ENCODE measurements around the gene NTM.

NTM gene

GRCh38 chr11:132208477-132209055 is 838.2 kb downstream of the NTM start:
- no peak for DNase-seq

GRCh38 chr11:132211479-132211878 is 841.1 kb downstream of the NTM start:
- no peak for DNase-seq

- no peak for DNase-seq
Measured at GRCh38 chr11:132217856-132218255, 847.4 kb downstream of the NTM start.

GRCh38 chr11:132220474-132220873 is 850.1 kb downstream of the NTM start:
- no peak for DNase-seq

- DNase-seq = no peak
Measured at GRCh38 chr11:132222345-132222744, 851.9 kb downstream of the NTM start.

GRCh38 chr11:132226522-132226921 is 856.1 kb downstream of the NTM start:
- DNase-seq = no peak

GRCh38 chr11:132228746-132229325 is 858.4 kb downstream of the NTM start:
- DNase-seq = no peak

- no peak for DNase-seq
Measured at GRCh38 chr11:132231656-132232347, 861.4 kb downstream of the NTM start.

- DNase-seq = no peak
Measured at GRCh38 chr11:132234878-132235277, 864.5 kb downstream of the NTM start.

- DNase-seq = no peak
Measured at GRCh38 chr11:132237781-132238180, 867.4 kb downstream of the NTM start.

GRCh38 chr11:132238331-132238866 is 868.0 kb downstream of the NTM start:
- DNase-seq = no peak

GRCh38 chr11:132240374-132240773 is 870.0 kb downstream of the NTM start:
- no peak for DNase-seq

GRCh38 chr11:132242632-132243031 is 872.2 kb downstream of the NTM start:
- no peak for DNase-seq

- DNase-seq = no peak
Measured at GRCh38 chr11:132244846-132245245, 874.4 kb downstream of the NTM start.

GRCh38 chr11:132245403-132246385 is 875.3 kb downstream of the NTM start:
- DNase-seq = no peak

GRCh38 chr11:132248580-132248979 is 878.2 kb downstream of the NTM start:
- no peak for DNase-seq

GRCh38 chr11:132249256-132249655 is 878.8 kb downstream of the NTM start:
- DNase-seq = no peak

GRCh38 chr11:132251061-132251460 is 880.6 kb downstream of the NTM start:
- DNase-seq = no peak

GRCh38 chr11:132253469-132254264 is 883.3 kb downstream of the NTM start:
- no peak for DNase-seq

GRCh38 chr11:132254906-132255305 is 884.5 kb downstream of the NTM start:
- no peak for DNase-seq

- DNase-seq = no peak
Measured at GRCh38 chr11:132256528-132257279, 886.3 kb downstream of the NTM start.

Measured in activated naive CD4-positive, alpha-beta T cell treated with Interleukin-2 at 50 U/mL for 16 hours (primary cell).